Colonic mucosa (tissue), 4 donors: ENCODE results near the gene SPAG6. TPM values are rescaled to one million over a fixed set of nuclear protein-coding genes. Genes with fewer than 3 reads are reported as not detected.

Source experiments
- DNase-seq: peaks from one replicate; pipeline ENCODE4 v3.0.0-alpha.2; 2020
- H3K27ac ChIP-seq: fragments of 200-600 bp; one replicate; pipeline ENCODE4 v1.8.0; 2021
- H3K27me3 ChIP-seq: fragments of 200-600 bp; one replicate; pipeline ENCODE4 v1.8.0; 2021
- H3K36me3 ChIP-seq: fragments of 200-600 bp; one replicate; pipeline ENCODE4 v1.8.0; 2021
- H3K4me1 ChIP-seq: fragments of 200-600 bp; one replicate; pipeline ENCODE4 v1.8.0; 2021; ENCODE audit warnings: mild to moderate bottlenecking
- H3K4me3 ChIP-seq: fragments of 200-600 bp; one replicate; pipeline ENCODE4 v1.8.0; 2021
- H3K9ac ChIP-seq, 2 donors: one replicate each; pipeline ENCODE4 v1.7.0; 2013; ENCODE audit warnings: control low read depth in 2 of 2, low read depth in 2 of 2, low read length in 2 of 2
- H3K9me3 ChIP-seq: fragments of 200-600 bp; one replicate; pipeline ENCODE4 v1.8.0; 2021
- CTCF ChIP-seq: fragments of 200-600 bp; IDR thresholded peaks from one replicate; pipeline ENCODE4 v1.8.0; 2022; ENCODE audit warnings: antibody characterized with exemption, mild to moderate bottlenecking
- intact Hi-C: fragments of 100-400 bp; cut with DNase I; formaldehyde crosslinking; loops from one replicate; pipeline ENCODE4 v1.14.1; 2022
- total RNA-seq, 2 donors: library from RNA; stranded (reverse); fragmentation: NEBNext Ultra II Directional in 1 of 2; extraction: Animal tissue kit (Norgen Biotek cat#: 25700) in 1 of 2; gene quantifications; one replicate each; pipeline ENCODE4 v1.2.1, GENCODE V29; 2021
- donor health status: healthy.
- donor health status: DM: no; HTN: no; CAD: no.
- donor health status: DM: no; HTN: no; CAD: no.

Gene SPAG6
- total RNA-seq, 2 donors from 2014 or later: not detected

- Histone ChIP-seq H3K4me1 (no peaks in the 10 kb centered on the region), H3K9ac (peak overlapping the region; percentile 52 to 80), H3K9me3 (no peaks in the 10 kb centered on the region), H3K27me3 (peaks cover 10% of the 10 kb centered on the region), H3K4me3 (peak overlapping the region; percentile 49), H3K27ac (peak overlapping the region; percentile 26), H3K36me3 (no peaks in the 10 kb centered on the region)
- no peak for TF ChIP-seq CTCF
- intact Hi-C loops: loop anchor here (5.0 to 10.0 kb wide), 2 partner anchors 323 to 801 kb away; partner anchors contain the start of genes DNAJC1 and SKIDA1
- DNase-seq: peak; percentile 66
Observed at GRCh38 chr10:22325272-22326144, 19.8 kb upstream of the SPAG6 start.

GRCh38 chr10:22326145-22326702, 19.1 kb upstream of the SPAG6 start:
- intact Hi-C loops: loop anchor here (5.0 to 10.0 kb wide), 2 partner anchors 324 to 801 kb away; partner anchors contain the start of genes DNAJC1 and SKIDA1
- TF ChIP-seq CTCF: no peak
- no peak for DNase-seq
- Histone ChIP-seq H3K9me3 (no peaks in the 10 kb centered on the region), H3K4me3 (peak overlapping the region; percentile 49), H3K4me1 (no peaks in the 10 kb centered on the region), H3K27ac (peak overlapping the region; percentile 26), H3K9ac (peak overlapping the region in 1 of 2 donors; percentile 75), H3K27me3 (peaks cover 10% of the 10 kb centered on the region), H3K36me3 (no peaks in the 10 kb centered on the region)

DNA sequence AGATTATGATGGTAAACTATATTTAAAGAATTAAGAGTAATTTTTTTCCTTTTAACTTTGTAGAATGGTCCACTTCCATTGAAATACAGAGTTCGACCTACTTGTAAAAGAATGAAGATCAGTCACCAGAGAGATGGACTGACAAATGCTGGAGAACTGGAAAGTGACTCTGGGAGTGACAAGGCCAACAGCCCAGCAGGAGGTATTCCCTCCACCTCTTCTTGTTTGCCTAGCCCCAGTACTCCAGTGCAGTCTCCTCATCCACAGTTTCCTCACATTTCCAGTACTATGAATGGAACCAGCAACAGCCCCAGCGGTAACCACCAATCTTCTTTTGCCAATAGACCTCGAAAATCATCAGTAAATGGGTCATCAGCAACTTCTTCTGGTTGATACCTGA, 16.1 kb upstream of the SPAG6 start:
- Histone ChIP-seq H3K4me1 (no peaks in the 10 kb centered on the region), H3K9ac (no peak overlapping the region), H3K9me3 (no peaks in the 10 kb centered on the region), H3K4me3 (no peak overlapping the region), H3K27ac (no peak overlapping the region), H3K27me3 (peaks cover 7% of the 10 kb centered on the region), H3K36me3 (no peaks in the 10 kb centered on the region)
- DNase-seq: no peak
- no peak for TF ChIP-seq CTCF
- intact Hi-C loops: loop anchor here (5.0 to 10.0 kb wide), 2 partner anchors 327 to 804 kb away; partner anchors contain the start of genes DNAJC1 and SKIDA1

DNA sequence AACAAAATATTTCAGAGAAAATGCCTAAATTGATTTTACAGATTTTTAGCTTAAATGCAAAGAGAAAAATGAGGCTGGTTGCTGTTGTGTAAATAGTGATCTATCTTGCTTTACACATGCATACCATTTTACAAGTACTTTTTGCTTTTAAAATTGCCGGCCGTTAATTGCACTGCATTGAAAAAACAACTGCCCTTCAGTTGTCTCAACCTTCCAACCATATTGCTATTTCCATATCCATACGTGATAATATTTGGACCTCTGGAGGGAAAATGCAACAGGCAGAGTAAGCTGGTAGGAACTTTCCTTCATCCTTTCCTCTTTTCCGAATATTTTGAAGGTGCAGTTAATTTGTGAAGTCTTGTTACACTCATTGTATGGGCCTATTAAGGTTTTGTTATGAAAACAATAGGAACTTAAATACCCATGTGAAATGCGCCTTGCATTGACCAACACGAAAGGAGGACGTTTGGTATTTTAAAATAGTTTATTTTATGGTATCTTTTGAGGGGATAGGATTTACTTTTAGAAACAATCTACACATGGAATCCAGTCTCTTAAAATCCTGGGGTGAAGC, 13.1 kb upstream of the SPAG6 start:
- DNase-seq: no peak
- Histone ChIP-seq H3K9me3 (no peaks in the 10 kb centered on the region), H3K4me1 (peaks cover 20% of the 10 kb centered on the region), H3K9ac (no peak overlapping the region), H3K27ac (no peak overlapping the region), H3K36me3 (no peaks in the 10 kb centered on the region), H3K27me3 (peaks cover 37% of the 10 kb centered on the region), H3K4me3 (no peak overlapping the region)
- no peak for TF ChIP-seq CTCF
- intact Hi-C loops: no loop called here

- TF ChIP-seq CTCF: no peak
- no peak for DNase-seq
- intact Hi-C loops: no loop called here
- no peaks in the 10 kb centered on the region for H3K9me3 ChIP-seq
- H3K4me3 ChIP-seq: no peak overlapping the region
- H3K36me3 ChIP-seq: no peaks in the 10 kb centered on the region
- no peak overlapping the region for H3K27ac ChIP-seq
- no peak overlapping the region for H3K9ac ChIP-seq
- H3K4me1 ChIP-seq: peaks cover 20% of the 10 kb centered on the region
- H3K27me3 ChIP-seq: peaks cover 49% of the 10 kb centered on the region
Observed at GRCh38 chr10:22333167-22333974, 11.9 kb upstream of the SPAG6 start.
